HG02943 (cell line): ENCODE results near the gene AREL1.
A peak's percentile ranks its signal among the peaks of the same experiment; 100 is the strongest.
"Not testable (repeated sequence)": the region's sequence is repeated elsewhere in the genome, so short reads cannot be mapped to it uniquely, and the experiment has no call there.

Experiments
- ATAC-seq: cut with Tn5 transposase; IDR thresholded peaks from one replicate; pipeline ENCODE4 v1.9.1; 2021; ENCODE audit warnings: mild to moderate bottlenecking, low read depth, moderate library complexity; ENCODE audit not compliant: unreplicated experiment

AREL1 gene

GRCh38 chr14:74712499-74713394, at the start of gene AREL1, which contains the start of gene FCF1:
Gene AREL1 (minus strand): TSS chr14:74713080. CDS start chr14:74685615, 27,465 bp downstream.
Gene FCF1 (plus strand): TSS chr14:74713144. CDS start chr14:74713198, 54 bp downstream.
- ATAC-seq = peak; percentile 91

- ATAC-seq = not testable (repeated sequence)
These were observed 45.6 kb upstream of the AREL1 start for GRCh38 chr14:74758505-74758904.

GRCh38 chr14:74756326-74756725, 43.4 kb upstream of the AREL1 start:
- no peak for ATAC-seq

GRCh38 chr14:74754899-74755298, 42.0 kb upstream of the AREL1 start:
- ATAC-seq = no peak

GRCh38 chr14:74754157-74754556, 41.3 kb upstream of the AREL1 start:
- no peak for ATAC-seq

- no peak for ATAC-seq
These were observed 34.4 kb upstream of the AREL1 start for GRCh38 chr14:74747237-74747636.

- no peak for ATAC-seq
These were observed 26.6 kb upstream of the AREL1 start for GRCh38 chr14:74739293-74740030.

GRCh38 chr14:74737753-74738325, 25.0 kb upstream of the AREL1 start:
- no peak for ATAC-seq

- ATAC-seq = no peak
These were observed 22.2 kb upstream of the AREL1 start for GRCh38 chr14:74735125-74735524.

GRCh38 chr14:74733221-74733620, 20.3 kb upstream of the AREL1 start:
- ATAC-seq = no peak

GRCh38 chr14:74732387-74732786, 19.5 kb upstream of the AREL1 start:
- ATAC-seq = no peak

- no peak for ATAC-seq
These were observed 10.3 kb upstream of the AREL1 start for GRCh38 chr14:74723134-74723533.

GRCh38 chr14:74720526-74720925, 7.6 kb upstream of the AREL1 start:
- ATAC-seq = no peak

- ATAC-seq = no peak
These were observed 485 bp upstream of the AREL1 start for GRCh38 chr14:74713395-74713735.

GRCh38 chr14:74711651-74712050, 1.2 kb downstream of the AREL1 start:
- no peak for ATAC-seq

GRCh38 chr14:74710480-74710879, 2.4 kb downstream of the AREL1 start:
- no peak for ATAC-seq

GRCh38 chr14:74705613-74706500, 7.0 kb downstream of the AREL1 start:
- ATAC-seq = no peak

- no peak for ATAC-seq
These were observed 8.2 kb downstream of the AREL1 start for GRCh38 chr14:74704656-74705055.

GRCh38 chr14:74703043-74703442, 9.8 kb downstream of the AREL1 start:
- ATAC-seq = no peak

- ATAC-seq = no peak
These were observed 10.6 kb downstream of the AREL1 start for GRCh38 chr14:74702293-74702692.
